Kasumi-1 (cell line): ENCODE measurements around the gene UHMK1.
A peak's percentile ranks its signal among the peaks of the same experiment; 100 is the strongest.
"Not testable (repeated sequence)": the region's sequence is repeated elsewhere in the genome, so short reads cannot be mapped to it uniquely, and the experiment has no call there.

Experiments
- DNase-seq, 2 experiments: peaks; one replicate each; lab custom pipeline; 2025; lab: John Stamatoyannopoulos, UW

Gene UHMK1, protein sequence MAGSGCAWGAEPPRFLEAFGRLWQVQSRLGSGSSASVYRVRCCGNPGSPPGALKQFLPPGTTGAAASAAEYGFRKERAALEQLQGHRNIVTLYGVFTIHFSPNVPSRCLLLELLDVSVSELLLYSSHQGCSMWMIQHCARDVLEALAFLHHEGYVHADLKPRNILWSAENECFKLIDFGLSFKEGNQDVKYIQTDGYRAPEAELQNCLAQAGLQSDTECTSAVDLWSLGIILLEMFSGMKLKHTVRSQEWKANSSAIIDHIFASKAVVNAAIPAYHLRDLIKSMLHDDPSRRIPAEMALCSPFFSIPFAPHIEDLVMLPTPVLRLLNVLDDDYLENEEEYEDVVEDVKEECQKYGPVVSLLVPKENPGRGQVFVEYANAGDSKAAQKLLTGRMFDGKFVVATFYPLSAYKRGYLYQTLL

DNA sequence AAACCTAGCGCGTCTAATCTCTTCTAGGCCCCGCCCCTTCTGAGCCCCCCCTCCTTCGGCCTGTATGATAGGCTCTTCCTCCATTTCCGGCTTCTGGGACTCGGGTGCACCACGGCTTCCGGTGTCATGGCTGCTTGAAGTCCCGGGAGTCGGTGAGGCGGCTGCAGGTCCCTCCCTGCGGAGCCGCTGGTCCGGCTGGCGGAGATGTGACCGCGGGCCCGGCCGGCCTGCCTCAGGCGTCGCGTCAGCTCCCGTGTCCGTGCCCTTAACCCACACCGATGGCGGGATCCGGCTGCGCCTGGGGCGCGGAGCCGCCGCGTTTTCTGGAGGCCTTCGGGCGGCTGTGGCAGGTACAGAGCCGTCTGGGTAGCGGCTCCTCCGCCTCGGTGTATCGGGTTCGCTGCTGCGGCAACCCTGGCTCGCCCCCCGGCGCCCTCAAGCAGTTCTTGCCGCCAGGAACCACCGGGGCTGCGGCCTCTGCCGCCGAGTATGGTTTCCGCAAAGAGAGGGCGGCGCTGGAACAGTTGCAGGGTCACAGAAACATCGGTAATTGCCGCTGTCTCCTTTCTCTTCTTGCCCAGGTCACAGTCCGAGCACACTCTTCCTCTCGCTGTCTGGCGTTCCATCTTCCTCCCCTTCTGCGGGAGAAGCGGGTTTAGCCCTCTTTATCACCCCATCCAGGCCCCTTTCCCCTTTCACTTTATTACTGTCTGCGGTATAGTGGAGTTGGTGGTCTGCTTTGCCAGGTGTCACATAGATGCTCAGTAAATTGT, at the start of gene UHMK1:
TSS of gene UHMK1 (plus strand) at position 96 of the 773 bp plus-strand sequence. CDS start at position 279, 183 bp downstream.
- DNase-seq: peak; percentile 95

DNA sequence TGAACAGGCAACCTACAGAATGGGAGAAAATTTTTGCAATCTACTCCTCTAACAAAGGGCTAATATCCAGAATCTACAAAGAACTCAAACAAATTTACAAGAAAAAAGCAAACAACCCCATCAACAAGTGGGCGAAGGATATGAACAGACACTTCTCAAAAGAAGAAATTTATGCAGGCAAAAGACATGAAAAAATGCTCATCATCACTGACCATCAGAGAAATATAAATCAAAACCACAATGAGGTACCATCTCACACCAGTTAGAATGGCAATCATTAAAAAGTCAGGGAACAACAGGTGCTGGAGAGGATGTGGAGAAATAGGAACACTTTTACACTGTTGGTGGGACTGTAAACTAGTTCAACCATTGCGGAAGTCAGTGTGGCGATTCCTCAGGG, 43.3 kb upstream of the UHMK1 start:
- DNase-seq: not testable (repeated sequence)

DNA sequence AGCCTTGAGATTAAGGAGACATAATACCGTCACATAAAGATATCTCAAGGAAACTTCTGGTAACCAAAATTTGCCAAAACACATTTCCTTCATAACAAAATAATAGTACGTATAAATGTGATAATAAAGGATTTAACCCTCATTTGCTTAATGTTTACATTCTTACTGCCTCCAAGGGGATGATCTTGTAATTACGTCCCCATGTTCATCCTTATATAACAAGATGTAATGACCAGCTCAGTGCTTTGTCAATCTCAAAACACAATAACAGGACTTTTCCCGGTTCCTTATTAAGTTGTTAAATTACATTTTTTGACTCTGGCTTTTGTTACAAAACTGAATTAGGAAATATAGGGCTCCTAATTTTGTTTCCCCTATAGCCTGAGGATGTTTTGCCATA, 41.3 kb upstream of the UHMK1 start:
- DNase-seq: peak in 1 of 2 experiments; percentile 7

DNA sequence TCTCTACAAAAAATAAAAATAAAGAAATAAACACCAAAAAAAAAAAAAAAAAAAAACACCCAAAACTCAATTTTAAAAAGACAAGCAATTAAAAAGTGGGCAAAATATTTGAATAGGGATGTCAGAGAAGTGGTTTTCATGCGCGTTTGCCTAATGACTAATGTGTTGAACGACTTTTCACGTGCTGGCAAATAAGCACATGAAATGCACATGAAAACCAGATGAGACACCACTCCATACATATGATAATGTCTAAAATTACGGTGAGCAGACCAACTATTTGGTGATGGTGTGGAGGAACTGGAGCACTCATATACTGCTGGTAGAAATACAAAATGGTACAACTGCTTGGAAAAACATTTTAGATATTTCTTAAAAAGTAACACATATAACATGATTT, 39.4 kb upstream of the UHMK1 start:
- DNase-seq: no peak

DNA sequence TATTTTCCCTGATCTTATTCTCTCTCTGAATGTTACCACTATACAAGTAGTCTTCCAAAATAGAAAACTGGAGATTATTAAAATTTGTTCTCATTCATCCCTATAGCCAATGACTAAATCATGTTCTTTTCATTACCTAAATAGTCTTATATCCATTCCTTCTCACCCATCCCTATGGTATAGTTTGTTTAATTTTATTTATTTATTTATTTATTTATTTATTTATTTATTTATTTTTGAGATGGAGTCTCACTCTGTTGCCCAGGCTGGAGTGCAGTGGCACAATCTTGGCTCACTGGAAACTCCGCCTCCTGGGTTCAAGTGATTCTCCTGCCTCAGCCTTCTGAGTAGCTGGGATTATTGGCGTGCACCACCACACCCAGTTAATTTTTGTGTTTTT, 35.2 kb upstream of the UHMK1 start:
- DNase-seq: not testable (repeated sequence)

DNA sequence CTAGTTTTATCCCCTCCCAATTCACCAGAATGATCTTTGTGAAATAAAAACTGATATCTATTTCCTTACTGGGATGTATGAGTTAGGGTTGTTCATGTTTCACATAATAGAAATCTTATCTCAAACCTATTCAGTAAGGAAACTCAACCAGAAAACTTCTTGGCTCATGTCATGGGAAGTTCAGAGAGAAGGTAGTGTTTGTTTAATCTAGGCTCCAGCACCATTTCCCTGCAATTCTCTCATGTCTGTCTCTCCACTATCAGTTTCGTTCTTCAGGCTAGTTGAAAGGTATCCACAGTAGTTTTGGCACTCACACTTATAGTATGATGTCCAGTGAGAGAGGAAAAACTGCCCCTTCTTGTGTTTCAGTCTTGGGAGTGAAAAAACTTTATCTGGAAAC, 34.6 kb upstream of the UHMK1 start:
- DNase-seq: no peak

DNA sequence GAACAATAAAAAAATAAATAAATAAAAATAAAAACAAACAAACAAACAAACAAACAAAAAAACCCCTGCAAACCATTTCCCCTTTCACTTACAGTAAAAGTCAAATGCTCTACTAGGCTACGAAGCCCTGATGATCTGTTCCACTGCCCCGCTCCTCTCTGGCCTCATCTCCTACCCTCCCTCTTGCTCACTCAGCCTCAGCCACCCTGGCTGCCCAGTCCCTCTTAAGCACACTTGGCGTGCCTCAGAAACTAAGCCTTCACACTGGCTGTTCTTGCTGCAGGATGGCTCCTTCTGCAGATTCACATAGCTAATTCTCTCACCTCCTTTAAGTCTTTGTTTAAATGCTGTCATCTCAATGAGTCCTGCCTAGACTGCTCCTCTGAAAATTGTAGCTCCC, 30.8 kb upstream of the UHMK1 start:
- no peak for DNase-seq

DNA sequence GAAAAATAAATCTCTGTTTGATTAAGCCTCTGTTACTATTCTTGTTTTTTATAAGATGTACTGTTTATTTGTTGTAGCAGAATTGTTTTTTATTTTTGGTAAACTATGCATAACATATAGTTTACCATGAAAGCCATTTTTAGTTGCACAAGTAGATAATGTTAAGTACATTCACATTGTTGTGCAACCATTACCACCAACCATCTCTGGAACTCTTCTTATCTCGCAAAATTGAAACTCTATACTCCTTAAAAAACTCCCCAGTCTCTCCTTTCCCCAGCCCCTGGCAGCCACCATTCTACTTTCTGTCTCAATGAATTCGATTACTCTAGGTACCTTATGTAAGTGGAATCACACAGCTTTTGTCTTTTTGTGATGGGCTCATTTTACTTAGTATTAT, 27.4 kb upstream of the UHMK1 start:
- DNase-seq: no peak

DNA sequence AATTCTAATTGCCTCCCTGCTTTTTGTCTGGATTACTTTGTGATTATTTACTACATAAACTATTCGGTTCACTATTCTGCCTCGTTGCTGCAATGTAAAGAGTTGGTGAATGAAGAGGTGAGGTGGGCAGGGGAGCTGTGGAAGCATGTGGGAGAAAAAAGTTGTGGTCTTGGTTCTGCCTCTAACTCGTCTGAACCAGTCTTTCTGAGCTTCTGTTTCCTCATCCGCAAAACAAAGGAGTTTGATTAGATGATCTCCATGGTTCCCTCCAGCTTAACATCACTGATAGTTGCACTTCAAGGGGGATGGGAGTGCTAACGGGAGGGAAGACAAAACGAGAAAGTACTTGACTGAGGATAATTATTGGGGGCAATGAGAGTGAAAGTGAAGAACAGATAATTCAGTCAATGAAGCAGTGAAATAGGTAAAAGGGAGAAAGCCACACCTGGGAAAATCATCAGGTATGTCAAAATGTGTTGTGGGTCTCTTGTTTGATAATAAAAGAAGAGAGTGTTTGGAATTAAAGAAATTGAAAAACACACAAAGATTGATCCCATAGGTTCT, 26.2 kb upstream of the UHMK1 start:
- no peak for DNase-seq

DNA sequence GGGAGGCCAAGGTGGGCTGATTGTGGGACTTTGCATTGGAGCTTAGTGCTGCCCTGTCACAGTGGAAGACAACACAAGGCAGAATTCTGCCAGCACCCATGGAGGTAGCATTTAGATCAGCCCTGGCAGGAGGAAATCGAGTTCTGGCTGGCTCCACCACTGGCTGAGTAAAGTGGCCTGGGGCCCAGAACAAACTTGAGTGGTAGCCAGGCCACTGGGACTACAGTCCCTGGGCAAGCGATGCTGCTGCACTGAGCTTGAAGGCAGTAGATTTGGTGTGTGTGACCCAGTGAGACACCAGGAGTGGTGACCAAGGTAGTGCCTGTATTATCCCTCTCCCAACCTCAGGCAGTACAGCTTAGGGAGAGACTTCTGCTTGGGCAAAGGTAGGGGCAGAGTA, 22.5 kb upstream of the UHMK1 start:
- no peak for DNase-seq

DNA sequence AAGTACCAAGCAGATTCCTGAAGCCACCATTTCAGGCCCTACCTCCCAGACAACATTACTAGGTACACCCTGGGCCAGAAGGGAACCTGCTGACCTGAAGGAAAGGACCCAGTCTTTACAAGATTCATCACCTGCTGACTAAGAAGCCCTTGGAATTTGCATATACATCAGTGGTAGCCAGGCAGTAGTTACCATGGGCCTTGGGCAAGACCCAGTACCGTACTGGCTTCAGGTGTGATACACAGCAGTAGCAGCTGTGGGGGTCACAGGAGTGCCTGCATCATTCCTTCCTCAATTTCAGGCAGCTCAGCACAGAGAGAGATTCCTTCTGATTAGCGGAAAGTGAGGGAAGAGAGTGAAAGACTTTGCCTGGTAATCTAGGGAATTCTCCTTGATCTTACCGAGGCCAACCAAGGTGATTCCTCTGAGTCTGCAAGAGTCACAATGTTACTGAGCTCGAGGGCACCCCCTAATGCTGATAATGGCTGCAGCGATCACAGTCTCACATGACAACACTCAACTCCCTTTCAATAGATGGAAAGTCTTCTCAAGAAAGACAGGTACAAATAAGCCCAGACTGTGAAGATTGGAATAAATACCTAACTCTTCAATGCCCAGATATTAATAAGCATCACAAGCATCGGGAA, 22.0 kb upstream of the UHMK1 start:
- no peak for DNase-seq

DNA sequence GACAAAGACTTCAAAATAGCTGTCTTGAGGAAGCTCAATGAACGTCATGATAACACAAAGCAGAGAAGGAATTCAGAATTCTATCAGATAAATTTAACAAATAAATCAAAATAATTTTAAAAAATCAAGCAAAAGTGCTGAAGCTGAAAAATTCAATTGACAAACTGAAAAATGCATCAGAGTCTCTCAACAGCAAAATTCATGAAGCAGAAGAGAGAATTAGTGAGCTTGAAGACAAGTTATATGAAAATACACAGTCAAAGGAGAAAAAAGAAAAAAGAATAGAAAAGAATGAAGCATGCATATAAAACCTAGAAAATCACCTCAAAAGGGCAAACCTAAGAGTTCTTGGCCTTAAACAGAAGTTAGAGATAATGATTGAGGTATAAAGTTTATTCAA, 21.0 kb upstream of the UHMK1 start:
- DNase-seq: no peak

DNA sequence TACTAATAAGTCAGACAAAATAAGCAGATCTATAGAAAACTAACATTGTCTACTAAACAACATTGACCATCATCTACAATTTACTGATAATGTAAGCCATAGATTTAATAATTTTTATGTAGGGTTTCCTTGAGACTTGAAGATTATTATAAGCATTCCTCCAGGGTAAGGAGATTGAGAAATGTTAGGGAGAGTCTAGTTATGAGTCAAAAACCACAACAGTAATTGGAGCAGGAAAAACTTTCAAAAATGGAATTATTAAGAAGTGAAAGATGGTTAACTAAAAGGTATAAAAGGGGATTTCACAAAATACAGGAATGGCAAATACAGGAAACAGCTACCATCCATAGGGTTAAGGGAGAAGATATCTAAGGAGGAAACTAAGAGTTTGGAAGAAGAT, 12.4 kb upstream of the UHMK1 start:
- DNase-seq: no peak

DNA sequence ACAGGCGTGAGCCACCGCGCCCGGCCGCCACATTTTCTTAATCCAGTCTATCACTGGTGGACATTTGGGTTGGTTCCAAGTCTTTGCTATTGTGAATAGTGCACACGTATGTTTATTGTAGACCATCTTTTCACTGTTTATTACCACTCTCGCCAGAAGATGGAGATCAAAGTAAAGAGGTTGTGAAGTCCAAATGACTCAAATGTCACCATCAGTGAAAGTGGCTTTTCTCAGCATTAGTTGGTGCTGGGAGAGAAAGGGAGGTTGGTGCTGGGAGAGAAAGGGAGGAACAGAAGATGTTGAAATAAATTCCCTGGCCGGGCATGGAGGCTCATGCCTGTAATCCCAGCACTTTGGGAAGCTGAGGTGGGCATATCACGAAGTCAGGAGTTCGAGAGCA, 10.4 kb upstream of the UHMK1 start:
- no peak for DNase-seq

DNA sequence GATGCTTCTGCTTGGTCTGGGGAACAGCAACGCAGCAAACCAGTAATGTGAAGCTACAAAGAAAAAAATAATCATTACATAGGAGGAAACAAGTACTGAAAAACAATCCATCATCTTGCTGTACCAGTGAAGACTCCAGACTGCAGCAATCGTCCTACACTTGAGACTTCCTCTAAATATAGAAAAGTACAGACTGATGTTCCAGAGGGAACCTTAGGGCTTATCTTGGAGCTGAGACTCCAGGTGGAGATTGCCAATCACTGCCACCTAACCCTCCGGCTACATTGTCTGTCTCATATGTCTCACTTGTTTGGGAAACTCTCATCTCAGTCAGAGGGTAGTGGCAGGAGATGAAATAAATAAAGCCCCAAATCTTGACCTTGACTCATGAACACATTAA, 9.4 kb upstream of the UHMK1 start:
- no peak for DNase-seq

DNA sequence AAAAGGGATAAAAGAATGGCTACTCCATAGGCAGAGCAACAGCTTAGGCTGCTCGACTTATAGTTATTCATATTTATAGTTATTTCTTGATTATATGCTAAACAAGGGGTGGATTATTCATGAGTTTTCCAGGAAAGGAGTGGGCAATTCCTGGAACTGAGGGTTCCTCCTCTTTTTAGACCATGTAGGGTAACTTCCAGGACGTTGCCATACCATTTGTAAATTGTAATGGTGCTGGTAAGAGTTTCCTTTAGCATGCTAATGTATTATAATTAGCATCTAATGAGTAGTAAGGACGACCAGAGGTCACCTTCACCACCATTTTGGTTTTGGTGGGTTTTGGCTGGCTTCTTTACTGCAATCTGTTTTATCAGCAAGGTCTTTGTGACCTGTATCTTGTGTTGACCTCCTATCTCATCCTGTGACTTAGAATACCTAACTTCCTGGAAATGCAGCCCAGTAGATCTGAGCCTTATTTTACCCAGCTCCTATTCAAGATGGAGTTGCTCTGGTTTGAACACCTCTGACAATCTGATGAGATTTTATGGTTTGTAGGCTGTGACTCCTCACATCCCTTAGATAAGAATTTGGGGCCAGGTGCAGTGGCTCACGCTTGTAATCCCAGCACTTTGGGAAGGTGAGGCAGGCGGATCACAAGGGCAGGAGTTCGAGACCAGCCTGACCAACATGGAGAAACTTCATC, 1.9 kb upstream of the UHMK1 start:
- DNase-seq: not testable (repeated sequence)

DNA sequence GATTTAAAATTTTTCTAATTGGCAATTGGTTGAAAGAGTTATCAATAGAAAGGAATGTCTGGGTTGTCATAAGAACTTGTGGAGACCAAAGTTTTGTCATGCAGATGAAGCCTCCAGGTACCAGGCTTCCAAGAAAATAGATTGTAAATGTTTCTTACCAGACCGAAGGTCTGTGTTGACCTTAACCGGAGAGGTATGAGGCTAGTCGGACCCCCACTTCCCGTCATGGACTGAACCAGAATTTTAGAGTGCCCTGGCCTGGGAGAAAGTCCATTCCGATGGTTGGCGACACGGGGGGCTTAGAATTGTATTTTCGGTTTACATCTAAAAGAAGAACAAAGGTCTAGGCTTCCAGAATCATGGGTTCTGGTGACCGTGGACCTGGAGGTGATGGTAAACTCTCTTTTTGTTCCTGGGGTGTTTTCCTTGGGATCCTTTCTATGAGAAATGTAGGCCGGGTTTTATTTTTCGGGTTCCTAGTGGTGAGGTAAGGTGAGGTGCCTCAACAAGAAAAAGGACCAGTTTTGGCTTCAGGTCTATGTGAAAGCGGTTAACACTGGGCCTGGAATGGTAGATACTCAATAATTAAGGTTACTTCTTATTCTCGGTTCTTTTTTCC, 405 bp upstream of the UHMK1 start:
- no peak for DNase-seq

DNA sequence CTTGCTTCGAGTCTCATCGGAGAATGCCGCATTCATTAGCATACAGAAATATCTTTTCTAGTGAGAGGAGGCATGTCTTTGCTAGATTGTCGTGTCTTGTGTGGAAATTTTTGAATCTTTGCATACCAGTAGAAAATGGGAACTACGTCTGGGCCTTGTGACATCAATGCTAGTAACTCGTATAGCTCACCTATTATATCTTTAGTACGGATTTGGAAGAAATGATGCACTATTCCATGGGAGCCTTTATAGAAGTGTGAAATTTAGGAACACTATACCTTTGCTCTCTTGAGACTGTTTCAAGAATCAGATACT, 835 bp downstream of the UHMK1 start:
- peak; percentile 41 to 58 for DNase-seq

DNA sequence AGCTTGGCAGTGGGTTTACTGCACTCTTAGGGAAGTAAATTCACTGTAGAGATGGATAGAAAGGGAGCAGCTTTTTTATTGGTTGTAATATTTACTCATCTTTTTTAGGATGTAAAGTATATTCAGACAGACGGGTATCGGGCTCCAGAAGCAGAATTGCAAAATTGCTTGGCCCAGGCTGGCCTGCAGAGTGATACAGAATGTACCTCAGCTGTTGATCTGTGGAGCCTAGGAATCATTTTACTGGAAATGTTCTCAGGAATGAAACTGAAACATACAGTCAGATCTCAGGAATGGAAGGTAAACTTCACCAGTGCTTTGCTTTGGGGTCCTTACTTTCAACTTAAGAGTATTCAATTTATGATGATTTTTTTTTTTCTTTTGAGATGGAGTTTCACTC, 3.2 kb downstream of the UHMK1 start:
- DNase-seq: no peak

DNA sequence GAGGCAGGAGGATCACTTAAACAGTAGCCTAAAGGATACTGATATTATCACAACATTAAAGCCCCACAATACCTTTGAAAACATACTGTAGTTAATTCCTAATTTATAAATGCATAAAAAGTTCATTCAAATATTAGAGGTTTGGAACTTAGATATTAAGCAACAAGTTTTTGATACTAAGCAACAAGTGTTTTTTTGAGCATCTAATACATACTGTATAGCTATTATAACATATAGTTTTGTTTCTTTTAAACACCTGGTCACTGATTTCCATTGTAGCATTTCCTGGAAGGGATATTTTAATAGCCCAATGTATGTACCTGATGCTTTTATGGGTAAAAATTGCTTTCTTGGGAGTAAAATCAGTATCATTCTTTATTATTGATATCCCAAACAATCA, 4.5 kb downstream of the UHMK1 start:
- no peak for DNase-seq

DNA sequence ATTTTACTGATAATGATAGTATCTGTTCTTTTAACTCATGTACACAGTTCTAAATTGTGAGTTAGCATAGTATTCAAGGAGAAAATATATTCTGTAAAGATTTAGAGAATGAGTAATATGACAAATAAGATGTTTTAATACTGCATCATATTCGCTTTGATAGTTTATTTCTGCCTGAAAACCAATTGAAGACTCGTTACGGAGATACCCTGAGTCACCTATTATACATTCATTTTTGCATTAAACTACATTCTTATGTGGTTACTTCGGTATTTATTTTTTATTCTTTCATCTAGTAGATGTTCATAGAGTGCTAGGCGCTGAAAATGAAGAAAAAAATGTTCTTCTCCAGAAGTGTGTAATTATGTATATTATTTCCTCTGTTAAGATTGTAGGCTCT, 5.3 kb downstream of the UHMK1 start:
- DNase-seq: no peak

DNA sequence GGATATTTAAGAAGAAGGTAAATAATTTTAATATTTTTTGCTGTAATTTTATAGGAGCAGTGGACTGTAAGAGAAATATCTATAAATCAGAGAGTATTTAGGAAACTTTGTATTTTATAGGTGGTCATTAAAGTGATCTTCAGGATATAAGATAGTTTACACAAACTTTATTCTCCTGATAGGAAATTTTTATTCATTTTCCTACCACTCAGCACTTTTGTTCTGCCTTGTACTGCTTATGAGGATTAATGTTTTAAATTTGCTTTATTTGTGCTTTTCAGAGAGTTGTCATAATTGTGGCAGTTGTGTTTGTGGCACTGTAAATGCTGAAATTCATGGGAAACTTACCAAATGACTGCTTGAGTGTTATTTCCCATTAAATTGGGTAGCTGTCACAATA, 29.7 kb downstream of the UHMK1 start:
- DNase-seq: no peak
